HG02970 (cell line): Measurements from ENCODE around the gene ARID1B.

Experiments
- ATAC-seq: cut with Tn5 transposase; IDR thresholded peaks from one replicate; pipeline ENCODE4 v1.9.1; 2021; ENCODE audit warnings: mild to moderate bottlenecking, moderate library complexity, moderate number of reproducible peaks; ENCODE audit not compliant: unreplicated experiment, low FRiP score

ARID1B gene

DNA sequence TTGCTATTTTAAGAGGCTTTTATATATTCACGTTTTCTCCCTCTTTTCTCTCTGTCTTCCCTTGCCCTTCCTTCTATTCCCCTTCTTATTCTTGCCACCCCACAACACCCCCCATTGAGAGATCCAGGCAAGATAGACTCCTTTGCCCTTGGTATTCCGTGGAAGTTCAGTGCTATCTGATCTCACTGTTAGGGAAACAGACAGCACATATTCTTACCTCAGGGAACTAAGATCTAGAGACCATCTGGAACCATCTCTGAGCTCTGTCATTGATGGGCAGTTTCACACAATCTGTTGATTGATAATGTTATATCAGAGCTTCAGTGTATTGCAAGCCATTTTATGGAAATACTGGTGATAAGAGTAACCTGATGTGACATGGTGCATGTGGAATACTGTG lies 228.8 kb downstream of the ARID1B start:
- ATAC-seq, result no peak

DNA sequence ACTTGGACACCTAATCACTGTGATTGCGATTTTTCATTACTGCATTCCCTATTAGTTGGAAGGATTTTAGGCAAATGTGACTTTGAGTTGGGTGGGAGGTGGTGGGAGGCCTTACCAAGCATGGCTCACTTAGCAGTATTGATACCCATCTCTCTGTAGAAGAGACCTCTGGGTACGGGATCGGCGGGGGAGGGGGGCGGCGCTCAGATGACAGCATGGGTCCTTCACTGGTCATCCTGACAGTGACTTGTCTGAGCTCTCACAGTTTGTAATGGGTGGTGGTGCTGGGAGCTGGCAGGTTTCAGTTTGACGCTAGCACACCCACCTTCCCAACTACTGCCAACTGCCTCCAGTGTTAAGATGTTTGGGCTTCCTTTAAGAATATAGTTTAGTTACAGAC lies 231.4 kb downstream of the ARID1B start:
- no peak for ATAC-seq

DNA sequence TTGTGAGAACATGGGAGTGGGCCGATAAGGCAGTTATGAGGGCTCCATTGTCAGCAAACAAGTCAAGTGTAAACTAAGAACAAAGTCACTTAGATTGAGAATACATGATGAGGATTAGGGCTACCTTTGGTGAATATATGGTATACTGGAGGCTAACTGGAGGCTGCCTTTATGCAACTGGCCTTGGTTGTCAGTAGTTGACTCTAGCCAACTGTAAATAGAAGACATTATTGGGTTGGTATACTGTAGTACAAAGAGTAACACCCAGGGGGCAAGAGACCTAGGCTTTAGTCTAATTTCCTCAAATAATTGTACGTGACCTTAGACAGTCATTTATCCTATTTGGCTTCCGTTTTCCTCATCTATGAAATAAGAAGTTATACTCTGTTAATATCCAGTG lies 235.2 kb downstream of the ARID1B start:
- ATAC-seq, result no peak

DNA sequence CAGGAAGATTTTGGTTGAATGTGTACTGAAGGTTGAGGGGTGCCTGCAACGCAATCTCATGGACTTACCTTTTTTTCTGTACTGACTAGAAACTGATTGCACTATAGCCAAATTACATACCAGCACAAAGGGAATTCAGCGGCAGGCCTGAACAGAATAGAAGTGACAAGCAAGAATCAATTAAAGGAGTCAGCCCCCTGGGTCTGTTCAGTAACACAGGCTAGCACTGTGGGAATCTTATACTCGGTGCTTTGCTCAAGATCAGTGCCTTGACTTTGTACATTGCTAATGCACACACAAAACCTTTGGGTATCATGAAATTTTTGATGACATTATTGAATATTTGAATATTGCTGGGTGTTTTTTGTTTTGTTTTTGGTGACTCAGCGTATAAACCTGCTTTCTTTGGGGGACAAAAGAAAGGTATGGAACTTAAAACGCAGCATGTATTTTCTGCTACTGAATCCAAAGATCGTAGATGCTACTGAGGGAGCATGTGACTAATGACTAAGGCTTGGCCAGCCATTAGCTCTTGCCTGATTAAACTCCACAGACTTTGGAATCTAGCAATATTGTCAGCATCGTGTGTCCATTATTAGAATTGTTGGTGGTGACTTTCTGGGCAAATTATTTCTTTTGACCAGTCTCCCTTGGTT lies 236.6 kb downstream of the ARID1B start:
- no peak for ATAC-seq

DNA sequence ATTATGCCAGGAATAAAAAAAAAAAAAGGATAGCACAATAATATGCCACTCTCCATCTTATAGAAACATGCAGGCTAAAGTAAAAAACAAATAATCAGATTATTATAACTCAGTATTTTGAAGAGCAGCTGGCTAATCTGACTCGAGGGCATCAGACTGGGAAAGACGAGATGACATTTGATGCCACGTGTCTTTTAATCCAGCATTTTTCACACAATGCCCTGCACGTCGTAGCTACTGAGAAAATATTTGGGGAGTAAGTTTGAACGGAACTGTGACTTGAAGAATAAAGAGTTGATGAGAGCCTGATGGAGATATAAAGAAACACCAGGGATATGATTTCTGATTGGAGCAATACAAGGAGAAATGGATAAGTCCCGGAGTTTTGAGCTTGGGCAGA lies 237.7 kb downstream of the ARID1B start:
- no peak for ATAC-seq

DNA sequence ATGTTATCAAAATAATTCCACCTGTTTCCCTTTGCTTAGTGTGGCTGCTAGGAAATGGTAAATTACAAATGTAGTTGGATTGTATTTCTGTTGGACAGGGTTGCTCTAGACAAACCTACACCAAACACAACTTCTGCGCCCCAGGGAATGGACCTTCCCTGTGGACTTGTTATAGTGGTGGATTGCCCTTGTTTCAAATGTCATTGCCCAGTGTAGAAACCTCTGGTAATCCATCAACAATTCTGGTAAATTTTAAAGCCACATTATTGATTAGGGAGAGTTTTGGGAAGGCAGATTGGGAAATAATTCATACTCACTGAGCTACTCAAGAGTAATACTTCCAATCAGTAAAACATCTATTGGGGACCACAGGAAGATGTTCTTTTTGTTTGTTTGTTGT lies 239.8 kb downstream of the ARID1B start:
- no peak for ATAC-seq

DNA sequence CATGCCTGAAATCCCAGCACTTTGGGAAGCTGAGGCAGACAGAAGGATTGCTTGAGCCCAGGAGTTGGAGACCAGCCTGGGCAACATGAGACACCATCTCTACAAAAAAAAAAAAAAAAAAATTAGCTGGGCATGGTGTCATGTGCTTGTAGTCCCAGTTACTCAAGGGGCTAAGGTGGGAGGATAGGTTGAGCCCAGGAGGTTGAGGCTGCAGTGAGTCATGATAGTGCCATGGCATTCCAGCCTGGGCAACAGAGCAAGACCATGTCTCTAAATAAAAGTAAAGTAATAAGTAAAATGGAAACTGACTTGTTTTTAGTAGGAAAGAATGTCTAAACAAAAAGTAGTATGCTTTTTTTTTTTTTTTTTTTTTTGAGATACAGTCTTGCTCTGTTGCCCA lies 240.7 kb downstream of the ARID1B start:
- no peak for ATAC-seq

DNA sequence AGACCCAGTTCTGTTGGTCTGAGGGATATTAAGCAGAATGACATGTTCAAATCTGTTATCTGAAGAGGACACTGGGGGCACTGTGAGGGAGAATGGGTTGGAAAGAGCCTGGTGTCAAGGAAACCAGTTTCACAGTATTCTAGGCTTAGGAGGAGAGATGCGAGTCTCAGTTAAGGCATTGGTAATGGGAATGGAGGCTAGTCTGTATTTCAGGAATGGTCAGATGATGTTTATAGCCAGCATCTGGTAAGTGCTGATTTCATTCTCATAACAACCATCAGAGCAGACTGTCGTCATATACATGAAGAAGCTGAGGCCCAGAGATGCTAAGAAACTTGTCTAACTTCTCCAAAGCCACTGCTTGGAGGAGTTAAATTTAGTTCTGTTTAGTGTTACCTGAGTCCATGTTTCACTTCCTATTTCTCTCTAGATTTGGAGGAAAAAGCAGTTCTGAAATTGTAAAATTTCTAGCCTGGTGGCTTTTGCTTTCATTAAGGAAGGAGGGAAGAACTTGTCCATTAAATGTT lies 242.0 kb downstream of the ARID1B start:
- no peak for ATAC-seq

DNA sequence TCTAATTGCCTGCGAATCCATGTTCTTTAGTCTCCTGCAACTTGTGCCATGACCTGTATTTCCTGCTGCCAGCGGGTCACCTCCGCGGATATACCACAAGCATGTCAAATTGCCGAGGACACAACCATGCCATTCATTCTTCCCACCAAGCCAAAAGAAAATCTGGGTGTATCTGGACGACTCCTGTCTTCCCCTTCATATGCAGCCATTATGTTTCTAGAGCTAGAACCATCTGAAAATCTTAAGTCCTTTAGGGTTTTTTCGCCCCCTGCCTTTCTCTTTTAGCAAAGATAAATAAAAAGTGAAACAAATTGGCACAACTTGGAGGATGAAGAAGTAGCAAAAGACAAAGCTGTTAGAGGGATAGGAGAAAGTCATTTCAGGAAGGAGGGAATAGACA lies 242.6 kb downstream of the ARID1B start:
- no peak for ATAC-seq

DNA sequence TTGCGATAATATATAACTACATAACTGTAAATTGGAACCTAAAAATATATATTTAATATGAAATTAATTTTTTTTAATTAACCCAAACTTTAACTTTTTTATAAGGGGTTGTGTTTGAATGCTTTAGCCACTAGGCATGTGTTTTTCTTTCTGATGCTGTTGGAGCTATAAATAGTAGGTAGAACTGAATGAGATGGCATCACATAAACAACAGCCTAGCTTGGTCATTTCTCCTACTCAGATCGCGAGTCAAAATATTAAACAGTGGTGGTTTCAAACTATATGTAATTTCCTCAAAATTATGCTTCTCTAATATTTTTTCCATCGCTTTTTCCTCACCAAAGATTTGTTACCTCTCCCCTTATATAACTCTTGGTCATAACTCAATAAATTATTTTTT lies 243.2 kb downstream of the ARID1B start:
- ATAC-seq, result no peak

DNA sequence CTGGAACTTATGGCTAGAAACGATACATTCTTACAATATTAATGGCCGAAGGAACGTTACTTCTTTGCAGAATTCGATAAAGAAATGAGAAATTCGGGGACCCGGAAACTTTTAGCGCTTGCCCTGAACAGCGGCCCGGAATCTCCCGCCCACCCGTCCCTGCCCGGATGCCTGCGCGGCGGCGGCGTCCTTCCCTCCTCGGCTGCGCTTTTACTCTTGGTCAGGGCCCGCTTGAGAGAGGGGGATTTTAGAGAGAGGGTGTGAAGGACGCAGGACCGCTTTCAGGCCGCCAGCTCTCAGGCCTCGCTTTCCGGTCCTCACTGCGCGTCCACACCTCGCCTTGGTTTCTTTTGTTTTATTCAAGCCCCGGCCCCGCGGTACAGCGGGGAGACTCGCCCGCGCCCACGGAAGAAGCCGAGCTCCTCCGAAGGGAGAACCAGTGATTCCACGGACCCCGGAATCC lies 243.7 kb downstream of the ARID1B start:
- peak; percentile 43 for ATAC-seq

DNA sequence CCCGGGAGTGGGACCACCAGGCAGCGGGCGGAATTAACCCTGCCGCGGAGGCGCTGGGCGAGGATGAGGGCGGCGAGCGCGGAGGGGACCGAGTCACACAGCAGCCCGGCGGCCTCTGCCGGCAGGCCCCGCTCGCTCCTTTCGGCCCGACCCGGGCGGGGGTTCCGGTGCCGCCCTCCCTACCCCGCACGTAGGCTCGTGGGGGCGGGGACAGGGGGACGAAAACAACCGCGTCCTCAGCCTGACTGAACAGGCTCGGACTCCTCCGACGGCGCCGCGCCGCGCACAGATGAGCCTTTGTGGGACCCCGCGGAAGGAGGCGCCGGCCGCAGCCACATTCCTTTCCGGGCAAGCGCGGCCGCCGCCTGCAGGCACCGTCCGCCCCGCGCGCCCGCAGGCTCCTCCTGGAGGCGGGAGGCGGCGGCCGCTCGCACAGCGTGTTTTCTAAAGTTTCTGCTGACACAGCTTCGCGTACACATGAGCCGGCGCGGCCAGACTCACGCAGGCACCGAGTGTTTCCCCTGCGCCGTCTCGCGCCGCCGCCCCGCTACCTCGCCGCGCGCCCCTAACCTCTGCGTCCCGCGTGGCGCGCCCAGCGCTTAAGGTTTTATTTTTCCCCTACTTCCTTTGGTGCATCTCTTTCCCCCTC lies 244.3 kb downstream of the ARID1B start:
- peak; percentile 75 for ATAC-seq

DNA sequence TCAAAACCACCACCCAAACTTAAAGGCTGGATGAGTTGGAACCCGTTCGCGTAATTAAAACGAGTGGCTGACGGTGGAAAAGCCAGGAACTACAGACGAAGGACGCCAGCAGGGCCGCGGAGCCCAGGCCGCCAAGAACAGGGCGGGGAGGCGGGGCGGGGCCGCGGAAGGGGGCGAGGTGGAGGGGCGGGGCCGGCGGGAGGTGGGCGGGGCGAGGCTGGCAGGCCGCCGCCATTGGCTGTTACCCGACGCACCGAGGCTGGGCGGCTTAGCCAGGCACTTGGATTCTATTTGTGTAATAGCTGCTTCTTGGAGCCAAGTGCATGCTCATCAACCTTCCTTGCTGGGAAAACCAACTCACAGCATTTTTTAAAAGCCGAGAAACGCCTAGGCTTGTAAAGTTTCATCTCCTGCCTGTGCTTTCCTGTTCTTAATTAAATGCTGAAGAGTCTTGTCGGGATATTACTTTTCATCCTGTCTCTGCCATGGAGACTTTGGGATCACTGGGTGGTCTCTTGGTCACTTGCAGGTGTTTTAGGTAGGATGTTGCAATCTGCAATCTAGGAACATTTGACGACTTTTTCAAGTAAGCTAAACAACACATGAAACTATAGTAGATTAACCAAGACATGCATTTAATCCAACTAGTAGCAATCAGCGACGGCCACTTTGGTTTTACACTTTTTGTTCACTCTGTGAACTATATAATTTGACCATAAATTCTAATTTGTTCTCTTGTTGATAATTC lies 245.0 kb downstream of the ARID1B start:
- peak; percentile 49 for ATAC-seq

DNA sequence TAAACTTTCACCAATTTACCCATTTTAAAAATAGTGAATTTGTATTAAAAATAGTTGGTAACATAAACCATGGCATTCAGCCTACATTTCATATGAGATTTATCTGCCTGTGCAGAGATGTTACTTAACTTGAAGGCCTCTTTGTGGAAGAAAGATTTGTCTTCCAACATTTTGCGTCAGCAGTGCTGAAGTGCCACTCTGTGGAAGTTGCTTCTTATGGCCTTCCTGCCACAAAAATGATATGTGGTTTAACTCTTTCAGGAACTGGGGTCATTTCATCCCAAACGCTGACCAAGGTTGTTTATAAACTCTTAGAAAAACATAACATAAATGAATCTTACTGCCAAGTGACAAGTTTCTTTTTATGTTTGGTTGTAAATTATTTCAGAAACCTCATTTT lies 246.8 kb downstream of the ARID1B start:
- no peak for ATAC-seq

DNA sequence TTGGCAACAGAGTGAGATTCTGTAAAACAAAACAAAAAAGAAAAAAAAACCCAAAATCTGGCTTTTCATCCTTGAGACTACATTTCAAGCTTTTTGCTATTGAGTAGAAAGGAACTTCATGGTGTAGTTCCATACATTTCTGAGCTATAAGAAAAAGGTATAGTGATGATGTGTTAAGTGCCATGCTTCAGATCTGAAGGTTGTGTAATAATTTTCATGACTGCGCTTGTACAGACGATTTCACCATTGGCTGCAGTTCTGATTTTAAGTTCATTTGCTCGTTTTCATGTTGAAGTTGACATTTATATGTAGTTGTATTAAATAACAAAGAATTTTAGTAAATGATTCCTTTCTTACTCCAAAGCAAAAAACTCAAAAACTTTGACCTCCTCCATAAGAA lies 247.6 kb downstream of the ARID1B start:
- no peak for ATAC-seq

DNA sequence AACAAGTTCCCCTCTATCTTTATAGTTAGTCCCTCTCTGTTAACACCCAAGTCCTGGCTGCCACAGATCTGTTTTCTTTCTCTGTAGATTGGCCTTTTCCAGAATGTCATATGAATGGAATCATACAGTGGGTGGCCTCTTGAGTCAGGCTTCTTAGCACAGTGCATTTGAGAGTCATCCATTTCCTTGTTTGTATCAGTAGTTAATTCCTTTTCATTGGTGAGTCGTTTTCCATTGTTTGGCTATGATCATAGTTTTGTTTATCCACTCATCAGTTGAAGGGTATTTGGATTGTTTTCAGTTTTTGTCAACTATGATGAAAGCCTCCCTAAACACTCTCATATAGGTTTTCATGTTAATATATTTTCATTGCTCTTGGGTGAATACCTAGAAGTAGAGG lies 248.3 kb downstream of the ARID1B start:
- ATAC-seq, result no peak

DNA sequence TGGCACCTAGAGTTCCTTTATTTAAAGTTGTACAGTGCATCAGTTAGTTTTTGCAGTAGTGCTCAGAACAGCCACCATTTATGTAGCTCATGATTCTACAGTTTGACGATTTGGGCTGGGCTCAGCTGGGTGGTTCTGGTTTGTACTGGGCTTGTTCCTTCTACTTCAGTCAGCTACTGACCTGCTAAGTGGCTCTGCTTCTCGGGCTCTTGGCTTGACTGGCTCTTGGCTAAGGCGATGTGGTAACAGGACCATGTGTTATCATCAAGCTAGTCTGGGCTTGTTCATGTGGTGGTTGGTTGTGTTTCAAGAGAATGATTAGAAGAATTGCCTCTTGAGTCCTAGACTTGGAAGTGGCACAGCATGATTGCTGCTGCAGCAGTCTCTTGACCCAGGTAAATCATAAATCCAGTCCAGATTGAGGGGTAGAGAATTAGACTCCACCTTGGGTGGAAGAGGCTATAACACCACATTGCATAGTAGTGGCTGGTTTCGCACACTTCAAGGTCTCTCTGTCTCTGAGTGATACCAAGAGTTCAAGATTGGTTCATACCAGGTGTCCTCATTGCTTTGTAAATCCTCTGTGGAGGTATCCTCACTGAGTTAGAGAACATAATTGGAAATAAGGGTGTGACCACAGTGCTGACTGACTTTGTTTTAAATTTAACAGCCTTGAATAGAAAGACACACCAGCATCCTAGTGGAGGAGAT lies 253.0 kb downstream of the ARID1B start:
- ATAC-seq, result no peak

DNA sequence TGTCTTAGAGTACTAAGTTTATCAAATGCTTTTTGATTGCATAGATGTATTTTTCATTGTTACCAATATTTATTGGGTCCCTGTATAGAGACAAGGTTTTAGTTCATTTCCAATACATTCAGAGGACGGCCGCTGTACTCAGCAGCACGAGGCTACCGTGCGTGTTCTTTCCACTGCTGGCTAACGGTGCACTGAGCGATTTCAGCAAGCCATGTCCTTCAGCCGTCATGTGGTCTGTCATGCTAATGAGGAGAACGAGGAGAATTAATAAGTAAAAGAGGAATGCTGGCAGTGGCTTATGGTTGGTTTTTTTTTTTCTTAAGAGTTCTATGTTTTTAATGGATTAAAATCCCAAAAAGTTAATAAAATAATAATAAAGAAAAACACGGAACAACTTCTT lies 253.6 kb downstream of the ARID1B start:
- no peak for ATAC-seq

DNA sequence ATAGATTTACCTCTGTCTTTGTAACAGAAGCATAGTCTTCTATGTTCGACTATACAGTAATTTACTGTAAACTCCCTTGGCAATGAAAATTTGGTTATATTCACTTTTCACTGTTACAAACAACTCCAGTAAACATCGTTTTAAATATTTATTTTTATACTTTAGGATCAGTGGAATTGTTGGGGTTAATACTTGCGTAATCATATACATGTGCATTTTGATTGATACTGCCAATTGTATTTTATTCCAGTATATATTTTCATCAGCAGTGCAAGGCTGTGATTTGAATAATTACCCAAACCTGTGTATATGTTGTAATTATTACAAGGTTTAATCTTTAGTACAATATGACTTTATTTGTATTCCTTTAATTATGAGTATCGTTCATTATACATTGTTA lies 255.7 kb downstream of the ARID1B start:
- no peak for ATAC-seq

DNA sequence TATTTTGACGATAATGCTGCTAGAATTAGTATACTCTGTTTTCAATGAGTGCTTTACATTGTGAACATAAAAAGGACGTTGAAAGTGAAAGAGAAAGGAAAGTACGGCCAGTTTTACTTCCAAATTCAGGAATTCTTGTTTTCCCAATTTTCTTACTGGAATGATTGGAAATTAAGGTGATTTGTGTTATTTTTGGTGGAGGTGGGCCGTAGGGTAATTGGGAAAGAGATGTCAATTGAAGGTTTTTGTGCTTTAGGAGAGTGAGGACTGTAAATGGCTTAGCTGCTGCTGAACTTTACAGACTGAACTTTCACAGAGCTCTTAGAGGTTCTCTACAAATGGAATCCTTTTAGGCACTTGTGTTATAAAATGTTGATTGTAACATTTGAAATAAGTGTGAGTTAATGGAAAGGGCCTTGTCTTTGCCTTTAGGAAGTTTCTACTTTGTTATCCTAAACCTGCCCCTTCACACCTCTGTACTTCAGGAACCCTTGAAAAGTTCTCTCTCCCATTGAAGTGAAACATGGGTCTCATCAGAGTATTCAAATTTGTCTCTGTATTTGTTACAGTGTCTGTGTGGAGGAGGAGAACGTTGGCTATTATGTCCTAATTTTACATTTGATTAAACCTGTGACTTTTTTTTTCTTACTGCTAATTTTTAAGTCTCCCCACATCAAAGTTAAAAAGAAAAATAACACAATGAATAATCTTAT lies 256.4 kb downstream of the ARID1B start:
- ATAC-seq, result no peak
